ENCODE results near the gene KIF25. TPM values are rescaled to one million over a fixed set of nuclear protein-coding genes. Genes with fewer than 3 reads are reported as not detected.

Gene KIF25
- total RNA-seq, 1 experiment from 2014 or later, result 0.59 TPM

- no peak overlapping the region for H2AK5ac ChIP-seq (ENCODE audit: insufficient read length, low read length)
- no peak overlapping the region for H3K27ac ChIP-seq (ENCODE audit: insufficient read length, low read depth, low read length)
- WGBS (ENCODE audit: extremely low coverage, insufficient read length, low lambda C conversion rate), result no CpG with 5 or more reads among the region's 9 CpGs
- no peak overlapping the region for H3T11ph ChIP-seq (ENCODE audit: low read length)
- H2BK15ac ChIP-seq (ENCODE audit: low read depth, low read length), result no peak overlapping the region
- no peaks in the 10 kb centered on the region for H3K79me2 ChIP-seq (ENCODE audit: insufficient read depth, low read length)
- H3K4me1 ChIP-seq (ENCODE audit: insufficient read depth, low read length), result no peaks in the 10 kb centered on the region
- no peak overlapping the region for H3K23ac ChIP-seq (ENCODE audit: insufficient read length, low read depth, low read length)
- Mint-ChIP-seq H3K27ac (no peak overlapping the region; a peak in 1 of 7 replicates), H3K36me3 (ENCODE audit: insufficient read depth in 1 of 3, low read depth in 3 of 3) (no peaks in the 10 kb centered on the region), H3K4me1 (peaks cover 7 to 12% of the 10 kb centered on the region in 2 experiments), H3K9me3 (no peaks in the 10 kb centered on the region; a peak in 1 of 5 replicates), H3K27me3 (ENCODE audit: low read depth) (peaks cover 3% of the 10 kb centered on the region), H3K4me3 (no peak overlapping the region)
- H4K5ac ChIP-seq (ENCODE audit: insufficient read length, low read depth, low read length), result no peak overlapping the region
- no peaks in the 10 kb centered on the region for H4K20me1 ChIP-seq (ENCODE audit: control insufficient read depth, insufficient read depth, insufficient read length)
- H3K4me2 ChIP-seq (ENCODE audit: insufficient read depth, insufficient read length, low read length), result no peak overlapping the region
- H3K9me3 ChIP-seq (ENCODE audit: control insufficient read depth, low read depth, low read length), result no peaks in the 10 kb centered on the region
- DNase-seq, result peak; percentile 78
- H3K9ac ChIP-seq (ENCODE audit: extremely low read depth, insufficient read length, low read length), result no peak overlapping the region
- H3K18ac ChIP-seq (ENCODE audit: insufficient read length, low read depth, low read length), result no peak overlapping the region
- H2AFZ ChIP-seq (ENCODE audit: low read length), result no peak overlapping the region
- no peak overlapping the region for H2BK12ac ChIP-seq (ENCODE audit: insufficient read length, low read depth, low read length)
- H3K56ac ChIP-seq (ENCODE audit: insufficient read length, low read depth, low read length), result no peak overlapping the region
- no peaks in the 10 kb centered on the region for H3K79me1 ChIP-seq (ENCODE audit: insufficient read depth, low read depth, low read length, poor library complexity, severe bottlenecking)
- H3K27me3 ChIP-seq (ENCODE audit: insufficient read depth, low read length), result no peaks in the 10 kb centered on the region
- no peak overlapping the region for H2BK20ac ChIP-seq (ENCODE audit: low read depth, low read length, poor library complexity, severe bottlenecking)
- TF ChIP-seq CTCF (conservative IDR thresholded peaks at IDR 0.05), result peak; percentile 75
- H3K23me2 ChIP-seq (ENCODE audit: insufficient read length, low read depth, low read length, poor library complexity, severe bottlenecking), result no peaks in the 10 kb centered on the region
- no peak overlapping the region for H2BK5ac ChIP-seq (ENCODE audit: insufficient read length, low read length)
- H4K8ac ChIP-seq (replicated peaks; ENCODE audit: insufficient read length, low read depth, low read length), result no peak overlapping the region
- H3K14ac ChIP-seq (ENCODE audit: insufficient read depth, low read length), result no peak overlapping the region
- no peak overlapping the region for H4K91ac ChIP-seq (ENCODE audit: insufficient read length, low read depth, low read length)
- H3K4ac ChIP-seq (ENCODE audit: low read depth, low read length), result no peak overlapping the region
- H2BK120ac ChIP-seq (ENCODE audit: low read depth, low read length, poor library complexity, severe bottlenecking), result no peak overlapping the region
These were observed 74.1 kb downstream of the KIF25 start for GRCh38 chr6:168071620-168072019.

All from H9 (cell line).